Sigmoid colon (tissue), 7 donors: ENCODE data around the gene SRRM2. TPM values are rescaled to one million over a fixed set of nuclear protein-coding genes. Genes with fewer than 3 reads are reported as not detected.

Experiments used
- DNase-seq: peaks from one replicate; pipeline ENCODE4 v3.0.0-alpha.2; 2019
- H3K27ac ChIP-seq, 4 donors: fragments of 200-600 bp; sonication (generic); one replicate each; pipeline ENCODE4 v1.5.1; 2016 to 2019; ENCODE audit warnings: mild to moderate bottlenecking in 1 of 4
- H3K27me3 ChIP-seq, 3 donors: fragments of 200-600 bp; sonication (generic); one replicate each; pipeline ENCODE4 v1.5.1; 2019; ENCODE audit warnings: mild to moderate bottlenecking in 1 of 3
- H3K36me3 ChIP-seq, 4 donors: fragments of 200-600 bp; sonication (generic); one replicate each; pipeline ENCODE4 v1.5.1; 2016 to 2019
- H3K4me1 ChIP-seq, 4 donors: fragments of 200-600 bp; sonication (generic); one replicate each; pipeline ENCODE4 v1.5.1; 2017 to 2019
- H3K4me3 ChIP-seq, 4 donors: fragments of 200-600 bp; sonication (generic); one replicate each; pipeline ENCODE4 v1.5.1; 2017 to 2019; ENCODE audit warnings: mild to moderate bottlenecking in 2 of 4, moderate library complexity in 1 of 4
- H3K9me3 ChIP-seq, 4 donors: fragments of 200-600 bp in 3 of 4; sonication (generic) in 3 of 4; one replicate each; pipeline versions ENCODE4 v1.5.1 to v1.6.1; 2013 to 2019
- EP300 ChIP-seq, 4 donors: sonication (generic); formaldehyde crosslinking; IDR thresholded peaks; one replicate each; pipeline ENCODE4 v1.6.1; 2017; ENCODE audit warnings: antibody characterized with exemption in 4 of 4
- POLR2A ChIP-seq, 2 donors: fragments of 450-650 bp; IDR thresholded peaks; one replicate each; pipeline ENCODE4 v1.6.1; 2016; ENCODE audit warnings: antibody characterized with exemption in 2 of 2, mild to moderate bottlenecking in 2 of 2, moderate library complexity in 2 of 2
- POLR2AphosphoS5 ChIP-seq, 4 donors: sonication (generic); formaldehyde crosslinking; IDR thresholded peaks; one replicate each; pipeline ENCODE4 v1.6.1; 2017; ENCODE audit warnings: antibody characterized with exemption in 4 of 4
- WGBS, 2 donors: extraction: QIAGEN DNeasy Blood & Tissue Kit; methylation state at CpG; one replicate each; pipeline ENCODE4 v1.1.7; 2013; 5-methylcytosine and 5-hydroxymethylcytosine counted together
- intact Hi-C: fragments of 100-400 bp; cut with DNase I; formaldehyde crosslinking; loops from one replicate; pipeline ENCODE4 v1.15.1; 2023
- polyA plus RNA-seq, 3 donors: library from polyadenylated mRNA; stranded (reverse); fragments of 200-250 nt; gene quantifications; one replicate each; pipeline ENCODE4 v1.2.3, GENCODE V29; 2013
- total RNA-seq, 4 donors: library from RNA; depleted of rRNA; stranded (reverse); fragments of >200 nt; gene quantifications; one replicate each; pipeline ENCODE4 v1.1.0, GENCODE V29; 2016
- TF ChIP-seq, protein P1 (sequence below), 4 experiments: fragments of 450-650 bp in 3 of 4; fragments of 200-600 bp in 1 of 4; IDR thresholded peaks; one replicate each; pipeline ENCODE4 v1.5.1; 2016 to 2019; ENCODE audit warnings: antibody characterized with exemption in 4 of 4, mild to moderate bottlenecking in 3 of 4, moderate library complexity in 2 of 4
- donor health status: healthy with polysubstance abuse.
- donor health status: Bipolar disorder and iron deficiency.
- donor health status: healthy.

SRRM2 gene
- total and polyA plus RNA-seq, 7 donors = 66.1 to 826 (median 198) TPM

DNA sequence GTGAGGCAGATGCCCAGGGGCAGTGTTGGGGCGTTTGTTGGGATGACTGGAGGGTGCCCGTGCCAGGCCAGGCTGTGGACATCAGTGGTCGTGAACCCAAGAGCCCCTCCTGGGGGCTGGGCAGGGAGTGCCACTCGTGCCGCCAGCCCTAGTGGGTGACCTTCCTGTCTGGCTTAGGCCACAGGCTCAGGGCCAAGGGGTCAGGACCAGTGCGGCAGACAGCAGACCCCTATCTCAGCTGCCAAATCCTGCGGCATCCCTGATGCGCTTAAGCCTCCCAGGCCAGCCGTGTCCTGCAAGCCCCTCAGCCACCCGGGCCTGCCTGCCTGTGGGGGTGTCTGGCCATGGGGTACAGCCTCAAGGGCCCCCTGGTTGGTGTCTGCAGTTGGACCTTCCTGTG lies 47.1 kb upstream of the SRRM2 start:
- no peak for DNase-seq
- Histone ChIP-seq H3K9me3 (no peaks in the 10 kb centered on the region), H3K36me3 (peaks cover 10 to 95% (median 51%) of the 10 kb centered on the region in 4 donors), H3K27ac (no peak overlapping the region), H3K4me3 (no peak overlapping the region), H3K4me1 (no peaks in the 10 kb centered on the region), H3K27me3 (no peaks in the 10 kb centered on the region)
- no peak for TF ChIP-seq EP300 (IDR thresholded peaks at IDR 0.05)
- TF ChIP-seq POLR2A (IDR thresholded peaks at IDR 0.05) = no peak
- TF ChIP-seq POLR2AphosphoS5 (IDR thresholded peaks at IDR 0.05) = no peak
- TF ChIP-seq, protein P1, sequence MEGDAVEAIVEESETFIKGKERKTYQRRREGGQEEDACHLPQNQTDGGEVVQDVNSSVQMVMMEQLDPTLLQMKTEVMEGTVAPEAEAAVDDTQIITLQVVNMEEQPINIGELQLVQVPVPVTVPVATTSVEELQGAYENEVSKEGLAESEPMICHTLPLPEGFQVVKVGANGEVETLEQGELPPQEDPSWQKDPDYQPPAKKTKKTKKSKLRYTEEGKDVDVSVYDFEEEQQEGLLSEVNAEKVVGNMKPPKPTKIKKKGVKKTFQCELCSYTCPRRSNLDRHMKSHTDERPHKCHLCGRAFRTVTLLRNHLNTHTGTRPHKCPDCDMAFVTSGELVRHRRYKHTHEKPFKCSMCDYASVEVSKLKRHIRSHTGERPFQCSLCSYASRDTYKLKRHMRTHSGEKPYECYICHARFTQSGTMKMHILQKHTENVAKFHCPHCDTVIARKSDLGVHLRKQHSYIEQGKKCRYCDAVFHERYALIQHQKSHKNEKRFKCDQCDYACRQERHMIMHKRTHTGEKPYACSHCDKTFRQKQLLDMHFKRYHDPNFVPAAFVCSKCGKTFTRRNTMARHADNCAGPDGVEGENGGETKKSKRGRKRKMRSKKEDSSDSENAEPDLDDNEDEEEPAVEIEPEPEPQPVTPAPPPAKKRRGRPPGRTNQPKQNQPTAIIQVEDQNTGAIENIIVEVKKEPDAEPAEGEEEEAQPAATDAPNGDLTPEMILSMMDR (IDR thresholded peaks at IDR 0.05) = no peak
- 94 to 96% methylated on average over 10 of the region's 10 CpGs for WGBS, 2 donors
- intact Hi-C loops = no loop called here

DNA sequence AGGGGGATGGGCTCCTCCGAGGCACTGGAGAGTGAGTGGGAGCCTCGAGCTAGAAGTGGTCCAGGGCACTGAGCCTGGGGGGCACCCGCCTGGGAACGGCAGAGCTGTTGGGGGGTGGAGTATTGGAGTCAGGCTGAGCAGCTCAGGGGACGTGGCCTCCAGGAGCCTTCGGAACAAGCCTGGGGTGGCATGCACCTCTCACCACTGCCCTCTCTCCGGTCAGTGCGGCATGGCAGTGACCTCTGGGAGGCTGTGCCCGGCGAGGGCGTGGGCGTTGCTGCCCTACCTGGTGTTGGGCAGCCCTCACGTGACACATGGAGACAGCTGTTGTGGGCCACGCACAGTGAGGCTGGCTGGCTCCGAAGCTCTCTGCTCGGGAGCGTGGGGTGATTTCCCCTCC lies 46.4 kb upstream of the SRRM2 start:
- DNase-seq = no peak
- H3K4me1 ChIP-seq = no peaks in the 10 kb centered on the region
- no peak overlapping the region for H3K27ac ChIP-seq
- TF ChIP-seq EP300 (IDR thresholded peaks at IDR 0.05) = no peak
- TF ChIP-seq, protein P1 (IDR thresholded peaks at IDR 0.05) = no peak
- TF ChIP-seq POLR2AphosphoS5 (IDR thresholded peaks at IDR 0.05) = no peak
- TF ChIP-seq POLR2A (IDR thresholded peaks at IDR 0.05) = no peak
- H3K36me3 ChIP-seq = peaks cover 10 to 88% (median 44%) of the 10 kb centered on the region in 4 donors
- 96 to 97% methylated on average over 17 of the region's 17 CpGs for WGBS, 2 donors
- intact Hi-C loops = no loop called here
- no peaks in the 10 kb centered on the region for H3K9me3 ChIP-seq
- no peaks in the 10 kb centered on the region for H3K27me3 ChIP-seq
- no peak overlapping the region for H3K4me3 ChIP-seq

DNA sequence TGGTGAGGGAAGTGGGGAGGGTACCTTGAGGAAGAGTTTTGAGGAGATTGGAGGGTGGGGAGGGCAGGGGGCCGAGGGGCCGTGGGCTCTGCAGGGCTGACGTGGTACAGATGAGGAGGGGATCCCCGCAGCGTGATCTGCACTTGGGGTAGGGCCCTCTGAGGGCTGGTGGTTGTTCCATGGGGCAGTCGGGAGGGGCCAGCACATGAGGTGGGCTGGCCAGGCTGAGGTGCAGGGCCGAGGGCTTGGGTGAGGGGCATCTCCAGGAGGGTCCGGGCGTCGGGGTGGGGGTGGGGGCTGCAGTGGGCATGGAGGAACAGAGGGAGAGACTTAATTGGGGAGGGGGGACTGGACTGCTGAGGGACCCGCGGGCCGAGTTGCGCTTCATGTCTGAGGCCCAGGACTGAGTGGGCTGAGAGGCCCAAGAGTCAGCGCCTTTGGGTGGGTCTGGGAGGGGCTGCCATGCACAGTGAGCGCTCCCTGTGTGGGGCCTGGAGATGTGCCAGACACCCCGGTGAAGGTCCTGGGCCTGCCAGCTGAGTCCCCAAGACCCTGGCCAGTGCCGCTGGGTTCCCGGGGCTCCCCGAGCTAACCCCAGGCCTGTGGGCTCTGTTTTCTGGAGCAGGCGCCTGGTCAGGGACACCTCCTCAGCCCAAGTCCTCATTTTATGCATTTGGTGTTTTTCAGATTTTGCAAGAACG lies 45.7 kb upstream of the SRRM2 start:
- no peak for DNase-seq
- no peaks in the 10 kb centered on the region for H3K27me3 ChIP-seq
- no peaks in the 10 kb centered on the region for H3K4me1 ChIP-seq
- TF ChIP-seq POLR2AphosphoS5 (IDR thresholded peaks at IDR 0.05) = no peak
- no peak overlapping the region for H3K4me3 ChIP-seq
- H3K9me3 ChIP-seq = no peaks in the 10 kb centered on the region
- no peak overlapping the region for H3K27ac ChIP-seq
- peaks cover 10 to 81% (median 38%) of the 10 kb centered on the region in 4 donors for H3K36me3 ChIP-seq
- 94% methylated on average over 22 of the region's 22 CpGs for WGBS, 2 donors
- intact Hi-C loops = no loop called here

DNA sequence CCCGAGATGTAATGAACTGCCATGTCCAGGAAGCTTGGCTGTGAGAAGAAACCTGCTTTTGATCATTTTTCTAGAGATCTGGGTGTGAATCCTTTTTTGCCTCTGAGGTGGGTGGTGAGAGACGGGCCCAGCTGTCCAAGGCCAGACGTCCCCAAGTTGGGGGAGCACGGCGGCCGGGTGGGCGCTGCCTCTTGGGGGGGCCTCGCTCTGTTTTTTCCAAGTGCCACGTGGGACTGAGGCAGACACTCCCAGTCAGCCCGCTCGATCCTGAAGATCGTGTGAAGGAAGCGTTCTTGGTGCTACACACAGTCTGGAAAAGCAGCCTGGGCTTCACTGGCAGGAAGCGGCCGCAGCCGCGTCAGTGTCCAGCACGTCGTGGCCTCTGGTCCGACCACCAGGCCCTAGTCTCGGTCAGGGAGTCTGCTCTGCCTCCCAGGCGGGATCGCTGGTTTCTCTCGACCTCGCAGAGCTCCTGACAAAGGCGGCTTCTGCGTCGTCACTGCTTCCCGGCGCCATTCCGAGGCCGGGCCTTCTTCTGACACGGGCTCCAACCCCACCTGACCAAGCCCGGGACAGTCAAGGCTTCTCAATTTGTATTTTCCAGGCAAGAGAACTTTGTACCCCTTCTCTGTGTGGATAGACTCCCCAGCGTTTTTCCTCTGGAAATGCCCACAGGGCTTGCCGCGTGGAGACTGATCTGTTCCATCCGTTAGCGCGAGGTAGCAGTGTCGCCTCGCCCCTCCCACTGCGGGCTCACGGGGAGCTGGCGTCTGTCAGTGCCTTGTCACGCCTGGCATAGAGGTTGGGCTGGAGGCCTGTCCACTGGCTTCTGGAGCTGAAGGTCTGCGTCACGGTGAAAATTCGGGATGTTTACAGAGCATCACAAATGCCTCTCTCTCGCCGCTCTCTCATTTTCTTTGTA lies 44.8 kb upstream of the SRRM2 start:
- Histone ChIP-seq H3K36me3 (peaks cover 6 to 72% (median 30%) of the 10 kb centered on the region in 4 donors), H3K27ac (no peak overlapping the region), H3K27me3 (no peaks in the 10 kb centered on the region), H3K4me1 (no peaks in the 10 kb centered on the region), H3K9me3 (no peaks in the 10 kb centered on the region), H3K4me3 (no peak overlapping the region)
- no peak for DNase-seq
- intact Hi-C loops = no loop called here
- WGBS, 2 donors = 94 to 95% methylated on average over 51 of the region's 51 CpGs
- TF ChIP-seq, protein P1 (IDR thresholded peaks at IDR 0.05) = no peak
- TF ChIP-seq EP300 (IDR thresholded peaks at IDR 0.05) (no peak), POLR2A (IDR thresholded peaks at IDR 0.05) (no peak), POLR2AphosphoS5 (IDR thresholded peaks at IDR 0.05) (no peak)

DNA sequence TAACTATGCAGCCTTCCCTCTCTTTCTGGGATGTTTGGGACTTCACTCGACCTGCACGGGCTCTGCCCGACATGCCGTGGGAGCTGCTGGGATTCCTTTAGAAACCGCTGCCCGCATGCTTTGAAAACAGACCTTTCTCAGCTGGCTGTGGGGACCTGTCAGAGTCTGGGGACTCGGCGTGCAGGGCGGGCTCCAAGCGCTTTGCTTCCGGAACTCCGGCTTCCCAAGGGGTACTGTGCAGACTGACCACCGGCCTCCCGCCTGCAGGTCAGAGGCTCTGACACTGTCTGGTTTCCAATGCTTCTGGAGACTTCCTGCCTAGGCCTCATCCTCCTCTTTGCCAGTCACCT lies 44.2 kb upstream of the SRRM2 start:
- peaks cover 4 to 66% (median 25%) of the 10 kb centered on the region in 4 donors for H3K36me3 ChIP-seq
- no peaks in the 10 kb centered on the region for H3K4me1 ChIP-seq
- 94 to 96% methylated on average over 14 of the region's 14 CpGs for WGBS, 2 donors
- no peak overlapping the region for H3K4me3 ChIP-seq
- no peaks in the 10 kb centered on the region for H3K27me3 ChIP-seq
- intact Hi-C loops = no loop called here
- DNase-seq = no peak
- H3K9me3 ChIP-seq = no peaks in the 10 kb centered on the region
- TF ChIP-seq POLR2A (IDR thresholded peaks at IDR 0.05) (no peak), POLR2AphosphoS5 (IDR thresholded peaks at IDR 0.05) (no peak), EP300 (IDR thresholded peaks at IDR 0.05) (no peak)
- TF ChIP-seq, protein P1 (IDR thresholded peaks at IDR 0.05) = no peak
- no peak overlapping the region for H3K27ac ChIP-seq
